Lower lobe of right lung (tissue), 2 donors: Measurements from ENCODE around the gene KDM6A. TPM values are rescaled to one million over a fixed set of nuclear protein-coding genes. Genes with fewer than 3 reads are reported as not detected.
"Not testable (repeated sequence)": the region's sequence is repeated elsewhere in the genome, so short reads cannot be mapped to it uniquely, and the experiment has no call there.

Experiments used
- ATAC-seq, 2 donors: fragments of 200-7000 bp; cut with Tn5 transposase; one replicate each; pipeline ENCODE4 v1.9.1; 2020 to 2022; ENCODE audit warnings: mild to moderate bottlenecking in 2 of 2, moderate library complexity in 2 of 2
- DNase-seq: peaks from one replicate; pipeline ENCODE4 v3.0.0-alpha.2; 2020
- H3K27ac ChIP-seq: fragments of 200-600 bp; one replicate; pipeline ENCODE4 v1.8.0; 2022
- H3K27me3 ChIP-seq: fragments of 200-600 bp; one replicate; pipeline ENCODE4 v1.8.0; 2022; ENCODE audit warnings: low read depth
- H3K36me3 ChIP-seq: fragments of 200-600 bp; one replicate; pipeline ENCODE4 v1.8.0; 2022; ENCODE audit warnings: mild to moderate bottlenecking
- H3K4me1 ChIP-seq: fragments of 200-600 bp; one replicate; pipeline ENCODE4 v1.8.0; 2022
- H3K4me3 ChIP-seq: fragments of 200-600 bp; one replicate; pipeline ENCODE4 v1.8.0; 2022; ENCODE audit warnings: mild to moderate bottlenecking
- H3K9me3 ChIP-seq: fragments of 200-600 bp; one replicate; pipeline ENCODE4 v1.8.0; 2022
- CTCF ChIP-seq: fragments of 200-600 bp; IDR thresholded peaks from one replicate; pipeline ENCODE4 v1.8.0; 2022; ENCODE audit warnings: antibody characterized with exemption, mild to moderate bottlenecking
- intact Hi-C: fragments of 100-400 bp; cut with DNase I; formaldehyde crosslinking; loops from one replicate; pipeline ENCODE4 v1.11.0; 2022
- total RNA-seq: library from RNA; stranded (reverse); fragmentation: NEBNext Ultra II Directional; extraction: Animal tissue kit (Norgen Biotek cat#: 25700); gene quantifications from one replicate; pipeline ENCODE4 v1.2.1, GENCODE V29; 2021
- donor health status: DM: no; HTN: yes; CAD: no; lungs with severe emphysema.

Gene KDM6A
- total RNA-seq, 1 donor from 2014 or later = 27.0 TPM

DNA sequence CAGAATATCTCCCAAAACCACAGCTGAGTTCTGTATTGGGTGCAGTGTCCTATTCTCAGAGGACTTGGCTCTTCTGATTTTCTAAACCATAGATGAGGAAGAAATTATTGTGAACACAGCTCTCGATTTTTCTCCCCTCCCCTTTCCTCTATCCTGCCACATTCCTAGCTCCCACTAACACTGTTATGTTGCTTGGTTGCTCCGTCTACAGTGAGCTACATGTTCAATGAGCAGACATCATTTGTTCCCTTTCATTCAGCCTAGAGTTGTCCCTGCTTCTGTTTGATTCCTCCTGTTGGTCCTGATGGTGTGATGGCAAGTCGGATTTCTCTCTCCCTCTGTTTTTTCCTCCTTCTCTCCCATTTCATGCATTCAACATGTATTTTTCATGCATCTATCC is 261.8 kb downstream of the KDM6A start:
- DNase-seq (no peak), ATAC-seq (no peak)
- Histone ChIP-seq H3K27ac (no peak overlapping the region), H3K36me3 (no peaks in the 10 kb centered on the region), H3K27me3 (no peaks in the 10 kb centered on the region), H3K9me3 (no peaks in the 10 kb centered on the region), H3K4me3 (no peak overlapping the region), H3K4me1 (no peaks in the 10 kb centered on the region)
- no peak for TF ChIP-seq CTCF
- intact Hi-C loops = no loop called here

GRCh38 chrX:45135391-45136075 is 262.5 kb downstream of the KDM6A start:
- H3K4me3 ChIP-seq, intact Hi-C loops, DNase-seq, ATAC-seq, H3K4me1 ChIP-seq, H3K9me3 ChIP-seq, H3K27ac ChIP-seq, H3K36me3 ChIP-seq, H3K27me3 ChIP-seq: not testable (repeated sequence)

GRCh38 chrX:45137531-45137930 is 264.5 kb downstream of the KDM6A start:
- no peak for TF ChIP-seq CTCF
- no peaks in the 10 kb centered on the region for H3K27me3 ChIP-seq
- no peaks in the 10 kb centered on the region for H3K4me1 ChIP-seq
- no peak overlapping the region for H3K4me3 ChIP-seq
- ATAC-seq (no peak), DNase-seq (no peak)
- H3K27ac ChIP-seq = no peak overlapping the region
- no peaks in the 10 kb centered on the region for H3K9me3 ChIP-seq
- intact Hi-C loops = no loop called here
- no peaks in the 10 kb centered on the region for H3K36me3 ChIP-seq

DNA sequence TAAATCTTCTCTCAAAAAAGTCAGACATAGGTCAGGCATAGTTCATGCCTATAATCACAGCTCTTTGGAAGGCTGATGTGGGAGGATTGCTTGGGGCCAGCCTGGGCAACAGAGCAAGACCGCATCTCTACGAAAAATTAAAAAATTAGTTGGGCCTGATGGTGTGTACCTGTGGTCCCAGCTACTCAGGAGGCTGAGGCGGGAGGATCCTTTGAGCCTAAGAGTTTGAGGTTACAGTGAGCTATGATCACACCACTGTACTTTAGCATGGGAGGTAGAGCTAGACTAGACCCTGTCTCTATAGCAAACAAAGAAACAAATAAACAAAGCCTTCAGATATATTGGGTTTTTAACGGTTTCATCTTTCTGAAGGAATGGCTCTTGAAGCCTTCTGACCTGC is 265.5 kb downstream of the KDM6A start:
- intact Hi-C loops = no loop called here
- DNase-seq (no peak), ATAC-seq (no peak)
- H3K4me3 ChIP-seq = no peak overlapping the region
- H3K4me1 ChIP-seq = no peaks in the 10 kb centered on the region
- no peaks in the 10 kb centered on the region for H3K36me3 ChIP-seq
- H3K27me3 ChIP-seq = no peaks in the 10 kb centered on the region
- TF ChIP-seq CTCF = no peak
- H3K27ac ChIP-seq = no peak overlapping the region
- no peaks in the 10 kb centered on the region for H3K9me3 ChIP-seq

DNA sequence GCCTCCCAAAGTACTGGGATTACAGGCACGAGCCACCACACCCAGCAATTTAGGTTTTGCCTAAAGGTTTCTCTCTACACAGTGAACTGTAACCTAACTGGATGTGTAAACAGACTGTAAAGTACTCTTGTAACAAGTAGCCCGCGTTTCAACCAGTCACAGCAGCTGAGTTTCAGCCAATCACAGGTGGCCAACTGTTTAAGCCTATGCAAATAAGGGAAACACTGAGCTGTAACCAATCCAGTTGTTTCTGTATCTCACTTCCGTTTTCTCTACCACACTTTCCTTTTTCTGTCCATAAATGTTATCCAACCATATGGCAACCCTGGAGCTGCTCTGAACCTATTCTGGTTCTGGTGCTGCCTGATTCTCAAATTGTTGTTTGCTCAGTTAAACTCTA is 267.8 kb downstream of the KDM6A start:
- Histone ChIP-seq H3K27ac (no peak overlapping the region), H3K4me1 (no peaks in the 10 kb centered on the region), H3K36me3 (no peaks in the 10 kb centered on the region), H3K27me3 (no peaks in the 10 kb centered on the region), H3K9me3 (no peaks in the 10 kb centered on the region), H3K4me3 (no peak overlapping the region)
- TF ChIP-seq CTCF = no peak
- no peak for DNase-seq
- no peak for ATAC-seq
- intact Hi-C loops = no loop called here

DNA sequence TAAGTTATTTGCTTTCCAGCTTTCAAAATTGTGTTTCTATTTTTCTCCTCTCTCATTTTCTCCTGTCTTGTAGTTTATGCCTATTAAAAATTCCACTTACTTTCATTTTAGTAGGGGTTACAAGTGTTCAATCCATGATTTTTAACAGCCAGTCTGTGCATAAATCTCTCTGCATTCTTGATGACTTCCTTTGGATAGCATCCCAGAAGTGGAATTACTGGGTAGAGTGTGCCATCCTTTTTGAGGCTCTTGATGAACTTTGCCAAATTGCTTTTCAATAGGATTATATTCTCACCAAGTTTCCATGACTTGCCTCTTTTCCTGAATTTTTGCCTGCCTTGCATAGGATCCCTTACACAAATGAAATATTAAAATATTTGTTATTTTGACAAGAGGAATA is 269.2 kb downstream of the KDM6A start:
- DNase-seq (no peak), ATAC-seq (no peak)
- Histone ChIP-seq H3K4me1 (no peaks in the 10 kb centered on the region), H3K4me3 (no peak overlapping the region), H3K9me3 (no peaks in the 10 kb centered on the region), H3K27ac (no peak overlapping the region), H3K27me3 (no peaks in the 10 kb centered on the region), H3K36me3 (no peaks in the 10 kb centered on the region)
- intact Hi-C loops = no loop called here
- no peak for TF ChIP-seq CTCF
